NOMO-1 treated with dmso at 0.1 percent for 144 hours (cell line): Measurements from ENCODE around the gene STRA8.

Source experiments
- DNase-seq: peaks from one replicate; lab custom pipeline; 2025; ENCODE audit not compliant: unreplicated experiment; lab: John Stamatoyannopoulos, UW

STRA8 gene

GRCh38 chr7:135236727-135237126 is 3.1 kb downstream of the STRA8 start:
- DNase-seq: no peak

- no peak for DNase-seq
Observed at GRCh38 chr7:135238112-135238744, 4.6 kb downstream of the STRA8 start.

GRCh38 chr7:135239263-135239662 is 5.6 kb downstream of the STRA8 start:
- no peak for DNase-seq

- no peak for DNase-seq
Observed at GRCh38 chr7:135240441-135240840, 6.8 kb downstream of the STRA8 start.

- no peak for DNase-seq
Observed at GRCh38 chr7:135242096-135242684, 8.6 kb downstream of the STRA8 start.

GRCh38 chr7:135245226-135246190 is 11.9 kb downstream of the STRA8 start:
- no peak for DNase-seq

GRCh38 chr7:135246191-135246825 is 12.7 kb downstream of the STRA8 start:
- DNase-seq: no peak

GRCh38 chr7:135247746-135248471 is 14.3 kb downstream of the STRA8 start:
- no peak for DNase-seq

- no peak for DNase-seq
Observed at GRCh38 chr7:135248546-135248945, 14.9 kb downstream of the STRA8 start.

GRCh38 chr7:135251496-135252391 is 18.1 kb downstream of the STRA8 start:
- DNase-seq: no peak

- DNase-seq: no peak
Observed at GRCh38 chr7:135253851-135254771, 20.5 kb downstream of the STRA8 start.

- DNase-seq: no peak
Observed at GRCh38 chr7:135257790-135258189, 24.2 kb downstream of the STRA8 start.

- no peak for DNase-seq
Observed at GRCh38 chr7:135258585-135258984, 24.9 kb downstream of the STRA8 start.

- no peak for DNase-seq
Observed at GRCh38 chr7:135259702-135260101, 26.1 kb downstream of the STRA8 start.

- no peak for DNase-seq
Observed at GRCh38 chr7:135260470-135260869, 26.8 kb downstream of the STRA8 start.

GRCh38 chr7:135260930-135261721 is 27.5 kb downstream of the STRA8 start:
- DNase-seq: no peak

- DNase-seq: no peak
Observed at GRCh38 chr7:135262623-135263320, 29.1 kb downstream of the STRA8 start.
